ENCODE measurements around the gene PRR23E.

Gene PRR23E

GRCh38 chr3:127185962-127186674 lies 6.8 kb upstream of the PRR23E start:
- TF ChIP-seq CTCF (IDR thresholded peaks at IDR 0.05; ENCODE audit: low read depth, low read length): no peak
- no peak overlapping the region for H3K4me3 ChIP-seq (ENCODE audit: low read depth, low read length)

GRCh38 chr3:127187316-127187715 lies 5.6 kb upstream of the PRR23E start:
- TF ChIP-seq CTCF (IDR thresholded peaks at IDR 0.05; ENCODE audit: low read depth, low read length): no peak
- H3K4me3 ChIP-seq (ENCODE audit: low read depth, low read length): no peak overlapping the region

GRCh38 chr3:127193341-127193740 lies 410 bp downstream of the PRR23E start:
- TF ChIP-seq CTCF (IDR thresholded peaks at IDR 0.05; ENCODE audit: low read depth, low read length): no peak
- no peak overlapping the region for H3K4me3 ChIP-seq (ENCODE audit: low read depth, low read length)

GRCh38 chr3:127193775-127194174 lies 844 bp downstream of the PRR23E start:
- no peak for TF ChIP-seq CTCF (IDR thresholded peaks at IDR 0.05; ENCODE audit: low read depth, low read length)
- H3K4me3 ChIP-seq (ENCODE audit: low read depth, low read length): no peak overlapping the region

- H3K4me3 ChIP-seq (ENCODE audit: low read depth, low read length): no peak overlapping the region
- TF ChIP-seq CTCF (IDR thresholded peaks at IDR 0.05; ENCODE audit: low read depth, low read length): no peak
These were observed 1.8 kb downstream of the PRR23E start for GRCh38 chr3:127194601-127195187.

- no peak overlapping the region for H3K4me3 ChIP-seq (ENCODE audit: low read depth, low read length)
- no peak for TF ChIP-seq CTCF (IDR thresholded peaks at IDR 0.05; ENCODE audit: low read depth, low read length)
These were observed 2.5 kb downstream of the PRR23E start for GRCh38 chr3:127195417-127195816.

- TF ChIP-seq CTCF (IDR thresholded peaks at IDR 0.05; ENCODE audit: low read depth, low read length): no peak
- no peak overlapping the region for H3K4me3 ChIP-seq (ENCODE audit: low read depth, low read length)
These were observed 3.1 kb downstream of the PRR23E start for GRCh38 chr3:127196002-127196401.

Measured in WI38 (cell line).